ENCODE data around the gene COL5A3. TPM values are rescaled to one million over a fixed set of nuclear protein-coding genes. Genes with fewer than 3 reads are reported as not detected.

Gene COL5A3
- total RNA-seq, 1 experiment from 2014 or later, result not detected

Small RNA genes within 50 kb of the gene (small RNA-seq; reads per million reads assigned to genes)
- not detected for gene MIR5589

Other genes with a start within 250 kb of the COL5A3 start
- 4.6 and 4.8 TPM in 2 replicates for gene ZNF846, start 241.8 kb downstream of the COL5A3 start, total RNA-seq (2014; rRNA removed; shearing (Covaris generic))
- gene FBXL12, start 191.4 kb downstream of the COL5A3 start, total RNA-seq (2014; rRNA removed; shearing (Covaris generic)), result 31.8 and 40.7 TPM in 2 replicates
- 187 and 200 TPM in 2 replicates for gene UBL5, start 182.6 kb downstream of the COL5A3 start, total RNA-seq (2014; rRNA removed; shearing (Covaris generic))
- gene PIN1, start 175.2 kb downstream of the COL5A3 start, total RNA-seq (2014; rRNA removed; shearing (Covaris generic)), result 188 and 189 TPM in 2 replicates
- gene OLFM2, start 74.0 kb downstream of the COL5A3 start, total RNA-seq (2014; rRNA removed; shearing (Covaris generic)), result not detected in 2 replicates
- not detected in 2 replicates for gene RDH8, start 3.0 kb upstream of the COL5A3 start, total RNA-seq (2014; rRNA removed; shearing (Covaris generic))
- 12.9 and 16.9 TPM in 2 replicates for gene SHFL, start 75.8 kb upstream of the COL5A3 start, total RNA-seq (2014; rRNA removed; shearing (Covaris generic))
- gene ANGPTL6, start 92.2 kb upstream of the COL5A3 start, total RNA-seq (2014; rRNA removed; shearing (Covaris generic)), result 0.34 and 1.6 TPM in 2 replicates
- gene PPAN, start 95.9 kb upstream of the COL5A3 start, total RNA-seq (2014; rRNA removed; shearing (Covaris generic)), result 90.3 and 97.0 TPM in 2 replicates
- gene P2RY11, start 101.2 kb upstream of the COL5A3 start, total RNA-seq (2014; rRNA removed; shearing (Covaris generic)), result 5.5 and 11.1 TPM in 2 replicates
- gene EIF3G, start 109.4 kb upstream of the COL5A3 start, total RNA-seq (2014; rRNA removed; shearing (Covaris generic)), result 288 and 299 TPM in 2 replicates
- 105 and 136 TPM in 2 replicates for gene DNMT1, start 184.4 kb upstream of the COL5A3 start, total RNA-seq (2014; rRNA removed; shearing (Covaris generic))
- 0.91 and 1.4 TPM in 2 replicates for gene S1PR2, start 220.8 kb upstream of the COL5A3 start, total RNA-seq (2014; rRNA removed; shearing (Covaris generic))
- 201 and 220 TPM in 2 replicates for gene MRPL4, start 241.7 kb upstream of the COL5A3 start, total RNA-seq (2014; rRNA removed; shearing (Covaris generic))